GOT3 (cell line): ENCODE measurements around the gene BRICD5.

ENCODE experiments used
- DNase-seq: peaks from one replicate; lab custom pipeline; 2025; ENCODE audit warnings: mixed read lengths; lab: John Stamatoyannopoulos, UW

The BRICD5 gene

GRCh38 chr16:2199095-2199494 is 11.6 kb downstream of the BRICD5 start:
- no peak for DNase-seq

- no peak for DNase-seq
Measured at GRCh38 chr16:2198283-2198682, 12.4 kb downstream of the BRICD5 start.

GRCh38 chr16:2197765-2198164 is 12.9 kb downstream of the BRICD5 start:
- DNase-seq = no peak

- no peak for DNase-seq
Measured at GRCh38 chr16:2196981-2197511, 13.6 kb downstream of the BRICD5 start.

GRCh38 chr16:2196162-2196980 is 14.3 kb downstream of the BRICD5 start, which contains the start of gene CASKIN1:
CASKIN1 (minus strand) TSS chr16:2196605; CDS start chr16:2196432, 173 bp downstream.
- no peak for DNase-seq

GRCh38 chr16:2195322-2196161 is 15.1 kb downstream of the BRICD5 start:
- DNase-seq = no peak

GRCh38 chr16:2194852-2195321 is 15.8 kb downstream of the BRICD5 start:
- DNase-seq = no peak

GRCh38 chr16:2194166-2194834 is 16.4 kb downstream of the BRICD5 start:
- no peak for DNase-seq

GRCh38 chr16:2191446-2191706 is 19.3 kb downstream of the BRICD5 start:
- no peak for DNase-seq

GRCh38 chr16:2190659-2191445 is 19.8 kb downstream of the BRICD5 start:
- no peak for DNase-seq

GRCh38 chr16:2190002-2190658 is 20.5 kb downstream of the BRICD5 start:
- DNase-seq = no peak

- no peak for DNase-seq
Measured at GRCh38 chr16:2189252-2189893, 21.3 kb downstream of the BRICD5 start.

GRCh38 chr16:2188395-2188794 is 22.3 kb downstream of the BRICD5 start:
- no peak for DNase-seq

- DNase-seq = no peak
Measured at GRCh38 chr16:2187212-2187611, 23.5 kb downstream of the BRICD5 start.

- DNase-seq = no peak
Measured at GRCh38 chr16:2186505-2186904, 24.2 kb downstream of the BRICD5 start.

GRCh38 chr16:2186064-2186463 is 24.6 kb downstream of the BRICD5 start:
- no peak for DNase-seq

- DNase-seq = no peak
Measured at GRCh38 chr16:2184962-2185361, 25.7 kb downstream of the BRICD5 start.

GRCh38 chr16:2184346-2184745 is 26.3 kb downstream of the BRICD5 start:
- no peak for DNase-seq

- DNase-seq = no peak
Measured at GRCh38 chr16:2183671-2184070, 27.0 kb downstream of the BRICD5 start.

- DNase-seq = no peak
Measured at GRCh38 chr16:2181952-2182351, 28.7 kb downstream of the BRICD5 start.
